Activated CD4-positive, alpha-beta T cell treated with anti-CD3 and anti-CD28 coated beads for 24 hours (primary cell): ENCODE data around the gene TOR1A.
"Not testable (repeated sequence)": the region's sequence is repeated elsewhere in the genome, so short reads cannot be mapped to it uniquely, and the experiment has no call there.

Experiments used
- DNase-seq, 2 donors: peaks; one replicate each; pipeline ENCODE4 v3.0.0-alpha.2; 2020; ENCODE audit warnings: low read depth in 2 of 2

TOR1A gene

DNA sequence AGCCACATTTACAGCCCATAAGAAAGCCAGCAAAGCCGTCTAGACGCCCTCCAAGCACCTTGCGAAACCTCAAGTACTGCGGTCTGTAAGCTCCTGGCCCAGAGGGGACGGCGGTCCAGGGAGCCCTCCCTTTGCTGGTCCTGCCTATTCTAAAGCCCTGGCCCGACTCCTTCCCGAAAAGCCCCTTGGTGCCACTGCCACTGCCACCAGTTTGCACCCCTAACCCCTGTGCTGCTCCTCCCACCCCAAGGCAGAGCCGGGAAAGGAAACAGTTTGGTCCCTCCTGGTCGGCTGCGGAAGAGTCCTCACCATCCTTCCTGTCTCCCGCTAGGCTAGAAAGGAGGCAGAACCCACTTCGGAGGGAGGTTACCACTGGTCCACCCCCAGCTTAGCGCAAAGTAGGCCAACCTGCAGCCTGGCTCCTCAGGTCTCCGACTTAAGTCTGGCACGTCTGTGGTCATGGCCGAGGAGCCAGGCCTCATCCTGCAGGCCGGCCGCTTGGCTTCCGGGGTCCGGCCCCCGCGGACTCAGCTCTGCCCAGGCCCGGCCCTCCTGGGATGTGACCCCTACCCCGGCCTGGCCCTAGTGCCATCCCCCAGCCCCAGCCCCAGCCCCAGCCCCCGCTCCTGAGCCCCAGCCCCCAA is 916 bp downstream of the TOR1A start:
- no peak for DNase-seq

DNA sequence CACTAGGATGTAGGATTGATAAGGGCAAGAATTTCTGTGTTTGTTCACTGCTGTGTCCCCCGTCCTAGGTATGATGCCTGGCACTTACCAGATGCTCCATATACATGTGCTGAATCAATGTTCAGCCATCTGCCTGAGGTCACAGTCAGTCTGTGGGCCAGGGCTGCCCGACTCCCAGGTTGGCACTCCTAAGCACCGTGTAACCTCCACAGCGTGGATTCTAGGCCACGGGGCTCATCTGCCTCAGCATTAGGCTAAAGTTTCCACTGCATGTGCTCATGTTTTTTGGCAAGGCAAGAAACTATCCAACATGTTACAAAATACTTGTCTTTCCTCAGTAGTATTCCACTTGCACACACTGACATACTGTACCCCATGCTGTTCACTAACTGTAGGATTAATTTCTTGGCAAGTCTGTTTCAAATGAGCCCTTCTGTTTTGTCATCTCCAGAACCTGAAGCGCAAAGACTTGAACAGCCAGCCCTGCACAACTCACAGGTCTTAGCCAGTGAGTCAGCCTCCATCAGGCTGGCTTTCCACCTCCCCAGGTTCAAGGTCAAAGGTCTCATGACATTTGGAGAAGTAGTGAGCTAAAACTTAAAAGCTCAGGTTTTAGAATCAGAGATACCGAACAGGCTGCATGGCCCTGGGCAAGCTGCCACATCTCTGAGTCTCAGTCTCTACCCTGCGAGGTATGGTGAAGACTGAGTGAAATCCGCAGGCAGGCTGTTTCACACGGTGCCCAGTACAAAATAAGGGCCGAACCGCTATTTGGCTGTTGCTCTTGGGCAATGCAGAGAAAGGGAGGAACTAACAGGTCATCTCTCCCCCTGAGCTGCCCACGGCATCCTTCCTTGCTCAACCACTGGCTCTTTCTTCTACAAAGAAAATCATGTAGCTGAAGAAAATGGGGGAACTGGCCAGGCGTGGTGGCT is 7.2 kb downstream of the TOR1A start:
- DNase-seq, result no peak

DNA sequence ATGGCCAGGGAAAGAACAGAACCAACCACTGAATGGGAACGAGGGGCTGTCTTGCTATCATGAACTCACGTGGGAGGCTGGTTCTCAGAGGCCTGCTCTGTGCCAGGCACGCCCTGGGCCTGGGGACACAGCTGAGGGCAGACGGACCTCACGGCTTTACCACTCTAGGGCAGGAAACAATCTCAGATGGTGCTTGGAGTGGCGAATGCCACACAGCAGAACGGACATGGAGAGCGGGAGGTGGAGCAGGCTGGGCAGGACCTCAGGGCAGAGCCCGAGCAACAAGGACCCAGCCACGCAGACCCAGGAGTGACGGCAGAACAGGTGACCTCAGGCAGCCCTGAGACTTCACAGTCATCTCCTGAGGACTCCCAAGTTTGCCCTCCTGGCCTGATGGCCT is 8.7 kb downstream of the TOR1A start:
- no peak for DNase-seq

DNA sequence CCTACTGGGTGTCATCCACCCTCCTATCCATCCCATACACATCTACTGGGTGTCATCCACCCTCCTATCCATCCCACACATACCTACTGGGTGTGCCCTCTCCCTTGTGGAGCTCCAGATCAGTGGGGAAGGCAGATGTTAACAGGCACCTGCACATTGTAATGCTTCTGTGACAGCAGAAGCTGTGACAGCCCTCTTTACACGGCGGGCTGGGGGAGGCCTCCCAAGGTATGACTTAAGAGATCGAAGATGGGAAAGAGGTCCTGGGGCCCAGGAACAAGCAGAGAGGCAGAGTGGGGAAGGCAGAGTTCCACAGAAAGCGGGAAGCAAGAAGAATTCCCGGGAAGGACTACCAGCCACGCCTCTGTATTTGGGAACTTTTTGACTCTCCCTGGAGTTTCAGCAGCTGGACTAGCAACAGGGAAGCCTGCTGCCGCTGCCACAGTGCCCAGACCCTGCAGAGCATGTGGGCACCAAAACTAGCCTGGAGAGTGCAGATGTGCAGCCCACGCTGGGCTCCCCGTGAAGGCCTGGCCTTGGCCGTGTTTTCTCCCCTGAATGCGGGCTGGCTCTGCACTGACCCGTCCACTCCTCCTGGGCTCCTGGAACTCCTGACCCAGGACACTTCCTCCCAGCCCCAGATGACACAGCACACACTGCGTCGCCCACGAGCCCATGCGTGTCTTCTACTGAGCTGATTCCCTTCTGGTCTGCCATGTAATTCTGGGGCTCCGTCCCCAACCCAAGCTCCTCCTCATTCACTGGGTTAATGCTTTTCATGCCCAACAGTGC is 9.3 kb downstream of the TOR1A start:
- no peak for DNase-seq

DNA sequence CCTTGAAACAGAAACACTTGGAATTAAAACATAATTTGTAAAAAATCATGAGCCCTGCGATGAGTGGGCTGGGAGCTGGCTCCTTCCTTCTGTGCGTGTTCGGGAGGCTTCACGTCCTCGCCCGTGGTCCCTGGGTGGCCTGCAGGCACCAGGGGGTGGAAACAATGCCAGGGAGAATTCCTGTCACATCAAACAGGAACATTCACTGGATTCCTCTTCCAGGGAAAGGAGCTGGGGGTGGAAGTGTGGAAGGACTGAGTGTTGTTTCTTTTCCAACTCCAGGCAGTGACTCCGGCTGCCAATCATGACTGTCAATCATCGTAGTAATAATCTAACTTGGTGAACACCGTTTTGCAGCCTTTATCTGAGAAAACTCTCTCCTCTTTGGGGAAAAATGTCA is 10.3 kb downstream of the TOR1A start:
- DNase-seq, result no peak

DNA sequence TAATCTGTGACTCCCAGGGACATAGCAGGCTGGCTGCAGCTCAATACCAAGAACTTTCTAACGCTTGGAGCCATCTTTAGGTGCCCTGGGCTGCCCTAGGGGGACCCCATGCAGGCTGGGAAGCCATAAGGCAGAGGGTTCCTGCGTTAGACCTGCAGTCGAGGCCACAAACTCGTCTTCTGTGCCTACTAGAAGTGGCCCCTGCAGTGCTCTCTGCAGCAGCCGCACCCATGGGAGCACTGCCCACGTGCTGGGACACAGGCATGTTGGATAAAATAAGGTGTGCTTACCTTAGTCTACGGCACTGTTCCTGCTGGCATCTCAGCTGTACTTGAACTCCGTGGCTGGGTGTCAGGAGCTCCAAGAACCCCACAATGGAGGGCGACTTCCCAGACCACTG is 11.6 kb downstream of the TOR1A start:
- no peak for DNase-seq

DNA sequence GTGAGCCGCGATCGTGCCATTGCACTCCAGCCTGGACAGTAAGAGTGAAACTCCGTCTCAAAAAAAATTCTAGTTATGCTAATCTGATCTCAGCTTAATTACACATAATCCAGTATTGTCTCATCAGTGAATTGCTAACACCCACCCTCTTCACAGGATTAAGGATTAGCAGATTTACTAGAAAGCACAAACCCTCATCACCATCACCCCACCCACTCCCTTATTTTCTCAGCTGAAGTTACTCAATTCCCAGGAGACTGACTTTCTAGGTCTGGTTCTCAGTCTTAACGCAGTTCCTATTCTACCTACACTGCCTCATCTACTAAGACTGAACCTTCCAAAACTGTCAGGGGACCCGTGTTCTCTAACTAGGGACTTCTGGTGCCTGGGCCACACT is 12.0 kb downstream of the TOR1A start:
- no peak for DNase-seq

DNA sequence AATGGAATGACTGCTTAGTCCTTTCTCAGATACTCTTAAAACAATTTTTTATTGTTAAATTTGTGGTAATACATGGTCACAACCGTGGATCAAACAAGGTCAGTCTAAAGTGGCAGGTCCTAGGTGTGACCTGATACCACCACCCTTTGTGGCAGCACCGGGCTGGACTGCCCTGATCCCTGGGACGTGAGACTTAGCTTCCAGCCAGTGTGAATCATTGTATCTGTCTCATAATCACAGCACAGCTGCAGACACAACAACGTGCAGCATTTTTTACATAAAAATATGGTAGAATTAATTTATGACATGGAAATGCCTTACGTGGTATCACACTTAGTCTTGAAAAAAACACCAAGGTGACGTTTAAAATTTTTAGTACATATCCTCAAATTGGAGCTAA is 13.1 kb downstream of the TOR1A start:
- DNase-seq, result no peak

DNA sequence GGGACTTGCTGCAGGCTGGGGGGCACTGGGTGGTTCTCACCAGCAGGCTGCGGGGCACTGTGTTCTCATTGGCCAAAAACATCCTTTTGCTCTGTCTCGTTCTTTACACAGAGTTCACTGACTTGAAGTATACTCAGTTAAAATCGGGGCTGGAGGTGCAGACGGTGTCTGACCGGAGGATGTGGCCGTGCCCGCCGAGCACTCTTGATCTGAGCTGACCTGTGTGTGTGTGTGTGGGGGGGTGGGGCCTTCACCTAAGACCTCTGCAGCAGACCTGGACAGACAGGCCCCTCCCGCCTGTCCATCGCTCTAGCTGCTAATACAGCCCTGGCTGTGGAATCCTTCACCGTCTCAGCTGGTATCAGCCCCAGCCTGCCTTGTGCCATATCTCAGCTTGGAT is 13.8 kb downstream of the TOR1A start:
- DNase-seq, result no peak

DNA sequence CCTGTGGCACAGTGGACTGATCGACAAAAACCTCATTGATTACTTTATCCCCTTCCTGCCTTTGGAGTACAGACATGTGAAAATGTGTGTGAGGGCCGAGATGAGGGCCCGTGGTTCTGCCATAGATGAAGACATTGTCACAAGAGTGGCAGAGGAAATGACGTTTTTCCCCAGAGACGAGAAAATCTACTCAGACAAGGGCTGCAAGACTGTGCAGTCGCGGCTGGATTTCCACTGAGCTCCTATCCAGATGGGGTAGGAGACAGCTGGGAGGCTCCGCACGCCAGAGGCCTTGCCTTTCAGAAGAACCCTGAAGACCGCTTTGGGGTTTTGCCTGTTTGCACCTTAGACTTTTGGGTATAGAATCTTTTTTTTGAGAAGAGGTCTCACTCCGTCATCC is 14.6 kb downstream of the TOR1A start:
- DNase-seq, result no peak

DNA sequence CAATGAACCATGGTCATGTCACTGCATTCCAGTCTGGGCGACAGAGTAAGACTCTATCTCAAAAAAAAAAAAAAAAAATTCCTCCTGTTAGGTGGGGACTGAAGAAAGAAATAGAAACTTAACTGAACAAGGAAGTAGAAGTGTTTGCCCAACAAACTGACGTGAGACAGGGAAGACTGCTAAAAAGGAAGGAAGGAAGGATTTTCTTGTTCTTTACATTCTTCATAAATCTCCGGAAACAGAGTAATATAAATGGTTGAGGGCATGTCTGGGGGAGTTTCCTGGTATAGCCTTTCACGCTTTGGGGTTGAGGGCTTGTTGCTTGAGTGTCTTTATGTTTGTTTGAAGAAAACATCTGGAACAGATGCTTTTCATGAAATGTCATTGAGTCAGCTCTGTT is 17.9 kb downstream of the TOR1A start:
- no peak for DNase-seq

DNA sequence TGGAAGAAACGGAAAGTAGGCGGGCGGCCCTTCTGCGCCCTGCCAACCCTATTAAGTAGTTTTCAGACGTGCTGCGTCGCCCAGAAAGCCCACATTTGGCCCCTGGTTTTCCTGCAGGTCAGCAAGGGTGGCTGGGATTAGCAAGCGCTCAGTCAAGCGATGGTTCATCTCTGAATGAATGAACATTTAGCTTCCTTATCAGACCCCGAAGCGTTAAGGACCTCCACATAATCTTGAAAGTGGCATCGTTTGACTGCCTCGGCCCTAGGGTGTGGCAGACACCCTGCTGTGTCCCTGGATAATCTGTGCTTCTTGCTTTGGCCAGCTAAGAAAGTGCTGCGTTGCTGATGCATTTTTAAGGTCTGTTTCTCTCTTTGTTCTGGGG is 20.3 kb downstream of the TOR1A start:
- no peak for DNase-seq

DNA sequence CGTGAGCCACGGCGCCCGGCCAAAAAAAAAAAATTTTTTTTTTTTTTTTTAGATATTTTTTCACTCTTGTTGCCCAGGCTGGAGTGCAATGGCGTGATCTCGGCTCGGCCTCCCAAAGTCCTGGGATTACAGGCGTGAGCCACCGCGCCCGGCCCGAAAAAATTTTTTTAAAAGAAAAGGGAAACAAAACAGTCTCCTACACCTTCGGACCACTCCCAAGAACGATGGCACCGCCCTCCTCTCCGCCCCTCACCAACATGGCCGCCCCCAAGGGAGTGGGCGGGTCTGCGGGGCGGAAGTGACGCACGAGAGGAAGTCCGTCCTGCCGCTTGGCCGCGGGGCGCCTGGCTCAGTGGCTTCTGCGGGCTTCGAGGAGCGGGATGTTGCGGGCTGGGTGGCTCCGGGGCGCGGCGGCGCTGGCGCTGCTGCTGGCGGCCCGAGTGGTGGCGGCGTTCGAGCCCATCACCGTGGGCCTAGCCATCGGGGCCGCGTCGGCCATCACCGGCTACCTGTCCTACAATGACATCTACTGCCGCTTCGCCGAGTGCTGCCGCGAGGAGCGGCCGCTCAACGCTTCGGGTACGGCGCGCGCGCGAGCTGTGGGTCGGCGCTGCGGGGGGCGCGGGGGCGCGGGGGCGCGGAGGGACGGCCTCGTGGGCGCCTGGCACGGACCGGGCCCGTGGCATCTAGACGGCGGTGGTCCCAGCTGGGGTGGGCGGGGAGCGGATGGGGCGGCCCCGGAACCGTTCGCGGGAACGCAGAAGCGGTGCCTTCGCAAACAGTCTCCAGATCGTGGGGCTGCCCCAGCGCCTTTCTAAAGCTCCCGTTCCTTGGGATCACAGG is 20.9 kb downstream of the TOR1A start, which contains the start of gene TOR1B:
TOR1B (plus strand) TSS at position 352 of the 843 bp plus-strand sequence; CDS start at position 381, 29 bp downstream.
- DNase-seq, result peak; percentile 88 to 91

DNA sequence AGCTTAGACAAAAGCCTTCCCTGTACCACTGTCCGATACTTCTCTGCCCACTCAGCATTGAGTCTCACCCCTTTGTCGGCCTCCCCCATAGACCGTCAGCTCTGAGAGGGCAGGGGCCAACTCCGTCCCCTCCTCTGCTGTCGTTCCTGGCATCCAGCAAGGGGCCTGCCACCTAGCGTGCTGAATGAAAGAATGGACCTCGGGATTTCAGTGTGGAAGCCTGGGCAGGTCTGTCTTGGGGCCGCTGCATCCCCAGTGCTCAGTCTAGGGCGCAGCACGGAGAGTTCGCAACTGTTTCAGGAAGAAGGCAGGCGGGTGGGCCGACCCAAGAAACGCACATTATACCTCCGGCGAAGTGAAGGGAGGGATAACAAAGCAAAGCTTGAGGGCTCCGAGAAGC is 22.4 kb downstream of the TOR1A start:
- no peak for DNase-seq

DNA sequence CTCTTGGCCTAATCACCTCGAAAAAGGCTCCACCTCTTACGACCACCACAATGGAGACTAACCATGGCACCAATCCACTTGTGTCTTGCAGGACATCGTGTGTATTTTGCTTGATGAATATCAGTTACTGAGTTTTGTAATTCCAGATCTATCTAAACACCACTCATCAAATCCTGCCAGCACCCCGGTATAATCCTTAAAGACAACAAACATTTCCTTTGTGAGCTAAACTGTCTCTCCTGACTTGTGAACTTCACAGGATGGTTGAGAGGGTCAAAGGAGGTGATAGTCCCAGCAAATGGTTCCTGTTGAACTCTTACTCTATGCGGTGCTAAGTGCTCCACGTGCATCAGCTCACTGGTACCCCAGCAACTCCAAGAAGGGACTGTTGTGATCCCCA is 25.0 kb downstream of the TOR1A start:
- DNase-seq, result no peak

DNA sequence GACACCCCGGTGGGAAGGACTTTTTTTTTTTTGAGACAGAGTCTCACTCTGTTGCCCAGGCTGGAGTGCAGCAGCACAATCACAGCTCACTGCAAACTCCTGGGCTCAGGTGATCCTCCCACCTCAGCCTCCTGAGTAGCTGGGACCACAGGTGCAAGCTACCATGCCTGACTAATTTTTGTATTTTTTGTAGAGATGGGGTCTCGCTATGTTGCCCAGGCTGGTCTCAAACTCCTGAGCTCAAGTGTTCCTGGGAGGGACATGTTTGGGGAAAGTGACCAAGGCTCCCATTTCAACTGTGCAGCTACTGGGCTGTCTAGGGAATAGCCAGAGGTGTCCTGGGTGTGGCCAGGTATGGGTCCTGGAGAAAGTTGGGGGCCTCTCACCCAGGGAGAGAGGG is 27.9 kb downstream of the TOR1A start:
- not testable (repeated sequence) for DNase-seq

DNA sequence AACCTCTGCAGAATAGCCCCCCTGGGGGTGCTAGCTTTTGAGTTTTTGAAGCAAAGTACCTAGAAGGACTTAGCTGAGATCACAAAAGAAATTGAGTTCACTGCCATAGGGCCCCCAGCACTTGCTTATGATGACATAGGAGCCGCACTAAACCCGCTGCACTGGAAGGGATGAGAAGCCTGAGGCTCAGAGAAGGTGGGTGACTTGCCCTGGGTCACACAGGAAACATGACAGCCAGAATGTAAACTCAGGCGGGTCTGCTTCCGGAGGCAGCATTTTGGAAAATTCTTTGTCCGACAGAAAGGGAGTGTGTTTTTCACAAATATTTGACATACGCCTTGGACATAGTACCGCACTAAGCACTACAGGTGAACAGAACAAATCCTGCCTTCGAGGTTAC is 29.4 kb downstream of the TOR1A start:
- no peak for DNase-seq

DNA sequence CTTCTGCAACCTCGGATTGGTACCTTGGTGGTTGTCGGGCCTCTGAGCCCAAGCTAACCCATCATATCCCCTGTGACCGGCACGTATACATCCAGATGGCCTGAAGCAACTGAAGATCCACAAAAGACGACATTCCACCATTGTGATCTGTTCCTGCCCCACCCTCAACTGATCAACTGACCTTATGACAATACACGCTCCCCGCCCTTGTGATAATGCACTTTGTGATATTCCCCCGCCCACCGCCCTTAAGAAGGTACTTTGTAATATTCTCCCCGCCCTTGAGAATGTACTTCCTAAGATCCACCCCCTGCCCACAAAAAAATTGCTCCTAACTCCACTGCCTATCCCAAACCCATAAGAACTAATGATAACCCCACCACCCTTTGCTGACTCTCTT is 37.5 kb downstream of the TOR1A start:
- DNase-seq, result no peak

DNA sequence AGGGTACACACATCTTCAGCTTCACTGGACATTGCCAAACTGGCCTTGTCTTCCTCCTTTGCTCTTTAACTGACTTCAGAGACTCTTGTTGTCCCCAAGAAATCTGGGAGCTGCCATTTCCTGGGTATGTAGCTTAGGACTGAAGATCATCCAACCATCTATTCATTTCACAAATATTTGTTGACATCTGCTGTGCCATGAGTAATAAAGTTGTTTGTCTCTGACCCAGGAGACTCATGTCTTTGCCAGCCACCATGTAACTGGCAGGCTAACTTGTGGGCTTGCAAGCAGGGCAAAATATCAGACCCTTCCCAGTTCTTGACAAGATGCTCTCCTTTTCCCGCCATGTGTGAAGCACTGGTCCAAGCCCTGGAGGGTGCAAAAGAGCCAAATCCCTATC is 38.1 kb downstream of the TOR1A start:
- DNase-seq, result no peak

DNA sequence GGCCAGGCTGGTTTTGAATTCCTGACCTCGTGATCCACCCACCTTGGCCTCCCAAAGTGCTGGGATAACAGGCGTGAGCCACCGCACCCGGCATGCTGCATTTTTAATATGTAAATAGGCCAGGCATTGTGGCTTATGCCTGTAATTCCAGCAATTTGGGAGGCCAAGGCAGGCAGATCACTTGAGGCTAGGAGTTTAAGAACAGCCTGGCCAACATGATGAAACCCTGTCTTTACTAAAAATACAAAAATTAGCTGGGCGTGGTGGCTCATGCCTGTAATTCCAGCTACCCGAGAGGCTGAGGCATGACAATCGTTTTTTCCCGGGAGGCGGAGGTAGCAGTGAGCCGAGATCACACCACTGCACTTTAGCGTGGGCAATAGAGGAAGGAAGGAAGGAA is 39.0 kb downstream of the TOR1A start:
- not testable (repeated sequence) for DNase-seq

DNA sequence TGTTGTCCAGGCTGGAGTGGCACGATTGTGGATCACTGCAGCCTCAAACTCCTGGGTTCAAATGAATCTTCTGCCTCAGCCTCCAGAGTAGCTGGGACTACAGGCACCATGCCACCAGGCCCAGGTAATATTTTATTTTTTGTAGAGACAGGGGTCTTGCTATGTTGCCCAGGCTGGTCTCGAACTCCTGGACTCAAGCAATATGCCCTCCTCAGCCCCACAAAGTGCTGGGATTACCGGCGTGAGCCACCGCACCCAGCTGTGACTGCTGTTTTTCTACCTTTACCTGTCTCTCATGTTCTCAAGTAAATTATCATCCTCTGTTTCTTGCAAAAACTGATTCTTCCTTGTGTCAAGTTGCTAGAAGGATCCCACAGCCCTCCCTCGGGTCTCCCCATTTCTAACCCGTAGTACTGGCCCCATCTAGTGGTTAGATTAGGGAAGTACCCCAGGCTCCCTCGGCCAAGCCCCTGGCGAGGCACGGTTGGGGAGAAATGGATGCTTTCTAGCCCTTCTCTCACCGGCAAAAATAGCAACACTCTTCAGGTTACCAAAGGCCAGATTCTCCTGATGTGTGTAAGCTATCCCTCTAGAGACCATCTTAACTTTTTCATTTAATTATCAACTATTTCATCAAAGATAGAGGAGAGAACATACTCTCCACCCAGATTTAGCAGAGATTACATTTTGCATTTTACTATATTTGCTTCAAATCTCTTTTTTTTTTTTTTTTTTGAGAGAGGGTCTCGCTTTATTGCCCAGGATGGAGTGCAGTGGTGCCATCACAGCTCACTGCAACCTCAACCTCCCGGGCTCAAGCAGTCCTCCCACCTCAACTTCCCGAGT is 40.2 kb downstream of the TOR1A start:
- peak; percentile 58 to 77 for DNase-seq
